SK-N-SH (cell line): ENCODE data around the gene KLHL13. TPM values are rescaled to one million over a fixed set of nuclear protein-coding genes. Genes with fewer than 3 reads are reported as not detected.

Experiments used
- CTCF ChIA-PET: fragments of 300-600, 350-600 bp; formaldehyde crosslinking; extraction: SDS; loops from one replicate; lab custom pipeline; 2021; lab: Yijun Ruan, JAX
- POLR2A ChIA-PET: fragments of 350-600 bp; sonication (Branson Sonifier 250); formaldehyde crosslinking; extraction: SDS; loops from one replicate; lab custom pipeline; 2020; ENCODE audit warnings: antibody characterized with exemption, inconsistent platforms; lab: Yijun Ruan, JAX
- DNase-seq: peaks from one replicate; pipeline ENCODE4 v3.0.0; 2012
- H2AFZ ChIP-seq: fragments of 200-600 bp; sonication (generic); 2 replicates; pipeline ENCODE4 v1.8.1; 2016; ENCODE audit warnings: antibody characterized with exemption, mild to moderate bottlenecking, low read depth
- H3F3A ChIP-seq: fragments of 200-600 bp; sonication (generic); replicated peaks from 2 replicates; pipeline ENCODE3; 2016; ENCODE audit warnings: antibody characterized with exemption, mild to moderate bottlenecking; ENCODE audit not compliant: insufficient read depth
- H3K27ac ChIP-seq, 2 experiments: fragments of 200-500 bp in 1 of 2; fragments of 200-600 bp in 1 of 2; sonication (Bioruptor generic) in 1 of 2; sonication (generic), shearing (Covaris generic) in 1 of 2; 2 replicates each; pipeline versions ENCODE4 v1.5.1 to v1.6.1; 2014 to 2016; ENCODE audit warnings: low read depth in 2 of 2, inconsistent platforms in 1 of 2, low read length in 1 of 2, mild to moderate bottlenecking in 1 of 2, mixed read lengths in 1 of 2
- H3K27me3 ChIP-seq: fragments of 200-600 bp; sonication (generic), shearing (Covaris generic); 2 replicates; pipeline ENCODE4 v1.6.1; 2016; ENCODE audit warnings: mixed run types; ENCODE audit not compliant: insufficient read depth
- H3K36me3 ChIP-seq, 2 experiments: fragments of 200-500 bp in 1 of 2; fragments of 200-600 bp in 1 of 2; sonication (Bioruptor generic) in 1 of 2; sonication (generic) in 1 of 2; replicated peaks in 1 of 2; 2 replicates each; pipeline versions ENCODE3 to v1.5.1; 2014 to 2016; ENCODE audit warnings: low read length in 1 of 2, mild to moderate bottlenecking in 1 of 2; ENCODE audit not compliant: insufficient read depth in 2 of 2, control insufficient read depth in 1 of 2
- H3K4me1 ChIP-seq, 2 experiments: fragments of 200-500 bp in 1 of 2; fragments of 200-600 bp in 1 of 2; sonication (Bioruptor generic) in 1 of 2; sonication (generic), shearing (Covaris generic) in 1 of 2; 2 replicates each; pipeline versions ENCODE4 v1.5.1 to v1.6.1; 2014 to 2016; ENCODE audit warnings: low read depth in 1 of 2, low read length in 1 of 2, mixed run types in 1 of 2; ENCODE audit not compliant: insufficient read depth in 2 of 2, control insufficient read depth in 1 of 2
- H3K4me2 ChIP-seq: fragments of 200-600 bp; sonication (generic), shearing (Covaris generic); 2 replicates; pipeline ENCODE4 v1.6.1; 2017; ENCODE audit warnings: mixed run types
- H3K4me3 ChIP-seq, 2 experiments: fragments of 200-500 bp in 1 of 2; fragments of 200-600 bp in 1 of 2; sonication (Bioruptor generic) in 1 of 2; sonication (generic), shearing (Covaris generic) in 1 of 2; 2 replicates each; pipeline versions ENCODE4 v1.5.1 to v1.8.1; 2014 to 2016; ENCODE audit warnings: low read depth in 2 of 2, inconsistent platforms in 1 of 2, low read length in 1 of 2, mild to moderate bottlenecking in 1 of 2, mixed read lengths in 1 of 2, moderate library complexity in 1 of 2
- H3K79me2 ChIP-seq: fragments of 200-600 bp; sonication (generic); 2 replicates; pipeline ENCODE4 v1.8.1; 2017; ENCODE audit warnings: mild to moderate bottlenecking; ENCODE audit not compliant: insufficient read depth
- H3K9ac ChIP-seq: fragments of 200-600 bp; sonication (generic); 2 replicates; pipeline ENCODE4 v1.6.1; 2017; ENCODE audit warnings: mixed run types
- H3K9me2 ChIP-seq: fragments of 200-600 bp; sonication (generic); 2 replicates; pipeline ENCODE4 v1.6.1; 2017; ENCODE audit warnings: mixed run types
- H3K9me3 ChIP-seq: fragments of 200-600 bp; sonication (generic); 2 replicates; pipeline ENCODE4 v1.6.1; 2017; ENCODE audit warnings: mixed run types, mild to moderate bottlenecking, moderate library complexity
- H4K20me1 ChIP-seq: fragments of 200-600 bp; sonication (generic); 2 replicates; pipeline ENCODE4 v1.6.1; 2017; ENCODE audit warnings: mild to moderate bottlenecking, mixed run types; ENCODE audit not compliant: insufficient read depth
- CHD2 ChIP-seq: fragments of 150-350 bp; IDR thresholded peaks from 2 replicates; pipeline ENCODE4 v1.6.1; 2018; ENCODE audit warnings: low read length; ENCODE audit not compliant: partially characterized antibody
- CTCF ChIP-seq: fragments of 200-600 bp; sonication (generic); IDR thresholded peaks from 2 replicates; pipeline ENCODE4 v1.6.1; 2017; ENCODE audit warnings: antibody characterized with exemption, mild to moderate bottlenecking, moderate library complexity
- EP300 ChIP-seq, 2 experiments: IDR thresholded peaks; 2 replicates each; pipeline versions ENCODE4 v1.4.0 to v1.6.1; 2012; ENCODE audit warnings: borderline replicate concordance in 1 of 2, low read depth in 1 of 2, low read length in 1 of 2
- FOSL2 ChIP-seq: IDR thresholded peaks from 2 replicates; pipeline ENCODE4 v1.4.0; 2012; ENCODE audit warnings: low read depth, mild to moderate bottlenecking, moderate library complexity, borderline replicate concordance
- FOXM1 ChIP-seq: IDR thresholded peaks from 2 replicates; pipeline ENCODE4 v1.4.0; 2012; ENCODE audit warnings: low read depth, mild to moderate bottlenecking
- GABPA ChIP-seq: IDR thresholded peaks from 2 replicates; pipeline ENCODE4 v1.4.0; 2012; ENCODE audit warnings: low read depth, mild to moderate bottlenecking
- MEF2A ChIP-seq: IDR thresholded peaks from 2 replicates; pipeline ENCODE4 v1.4.0; 2012; ENCODE audit warnings: low read depth, borderline replicate concordance
- MXI1 ChIP-seq: IDR thresholded peaks from 2 replicates; pipeline ENCODE4 v1.6.1; 2012; ENCODE audit warnings: mild to moderate bottlenecking, low read depth, low read length, improper control_type of control experiment
- NFIC ChIP-seq: IDR thresholded peaks from 2 replicates; pipeline ENCODE4 v1.4.0; 2012; ENCODE audit warnings: borderline replicate concordance
- NRF1 ChIP-seq: IDR thresholded peaks from 2 replicates; pipeline ENCODE4 v1.6.1; 2012; ENCODE audit warnings: low read depth, mild to moderate bottlenecking, low read length
- POLR2AphosphoS5 ChIP-seq: IDR thresholded peaks from 2 replicates; pipeline ENCODE4 v1.6.1; 2012; ENCODE audit warnings: low read depth, low read length
- RAD21 ChIP-seq: IDR thresholded peaks from 2 replicates; pipeline ENCODE4 v1.6.1; 2012; ENCODE audit warnings: mild to moderate bottlenecking, low read length
- RXRA ChIP-seq: IDR thresholded peaks from 2 replicates; pipeline ENCODE4 v1.4.0; 2012; ENCODE audit warnings: low read depth, mild to moderate bottlenecking, borderline replicate concordance
- SIN3A ChIP-seq: IDR thresholded peaks from 2 replicates; pipeline ENCODE4 v1.6.1; 2012; ENCODE audit warnings: low read depth, mild to moderate bottlenecking, low read length, moderate library complexity, borderline replicate concordance
- SMC3 ChIP-seq: IDR thresholded peaks from 2 replicates; pipeline ENCODE4 v1.6.1; 2012; ENCODE audit warnings: low read depth, low read length, improper control_type of control experiment
- TAF1 ChIP-seq: IDR thresholded peaks from 2 replicates; pipeline ENCODE4 v1.6.1; 2012; ENCODE audit warnings: low read depth, mild to moderate bottlenecking, low read length, moderate library complexity, borderline replicate concordance
- TCF12 ChIP-seq: IDR thresholded peaks from 2 replicates; pipeline ENCODE4 v1.4.0; 2012
- TEAD4 ChIP-seq: IDR thresholded peaks from 2 replicates; pipeline ENCODE4 v1.4.0; 2012; ENCODE audit warnings: mild to moderate bottlenecking, borderline replicate concordance; ENCODE audit not compliant: insufficient read depth
- USF2 ChIP-seq: fragments of 150-350 bp; IDR thresholded peaks from 2 replicates; pipeline ENCODE4 v1.6.1; 2017; ENCODE audit warnings: antibody characterized with exemption, low read length, low read depth, borderline replicate concordance
- ZBTB33 ChIP-seq: IDR thresholded peaks from 2 replicates; pipeline ENCODE4 v1.4.0; 2012; ENCODE audit warnings: low read depth, borderline replicate concordance
- WGBS: methylation state at CpG from one replicate; pipeline ENCODE4 v1.1.6; 2017; ENCODE audit warnings: low lambda C conversion rate; 5-methylcytosine and 5-hydroxymethylcytosine counted together
- polyA plus RNA-seq, 3 experiments: library from polyadenylated mRNA; depleted of rRNA; stranded (reverse); fragments of >200 nt; gene quantifications; 2 replicates each; pipeline ENCODE4 v1.2.3, GENCODE V29; 2012

The KLHL13 gene
- polyA plus RNA-seq, 1 of the 3 experiments (the other 2 are of a cell fraction) = 19.5 TPM

DNA sequence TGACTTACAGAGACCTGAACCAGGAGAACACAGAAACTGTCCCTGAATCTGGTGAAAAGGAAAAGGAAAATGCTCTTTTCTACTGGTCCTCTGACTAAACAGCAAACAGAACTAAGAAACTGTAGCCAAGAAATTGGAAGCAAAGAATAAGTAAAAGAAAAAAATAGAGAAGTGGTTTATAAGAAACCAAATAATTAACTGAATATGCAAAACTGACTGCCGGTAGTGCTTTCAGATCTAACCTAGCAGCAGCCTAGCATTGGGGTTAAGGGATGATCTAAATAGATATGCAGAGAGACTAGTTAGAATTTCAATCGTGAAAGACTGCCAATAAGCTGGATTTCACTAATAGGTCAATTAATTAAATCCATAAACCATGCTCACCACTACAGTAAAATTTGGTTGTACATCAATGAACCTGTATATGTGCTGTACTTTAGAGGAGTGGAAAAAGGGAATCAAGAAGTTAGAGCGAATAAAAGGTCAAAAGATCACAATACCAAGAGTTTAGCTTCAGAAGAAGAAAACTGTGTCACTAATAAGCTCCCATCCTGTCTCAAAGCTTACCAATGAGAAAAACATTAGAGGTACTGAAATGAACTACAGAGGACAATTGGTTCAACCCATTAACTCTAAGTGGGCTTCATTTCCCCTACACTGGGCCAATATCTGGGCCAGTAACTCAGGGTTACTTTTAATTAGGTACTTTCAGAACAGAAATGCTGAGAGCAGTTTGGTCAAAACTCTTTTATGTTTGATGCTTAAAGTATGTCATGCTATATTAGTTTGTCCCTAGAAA lies 53.6 kb downstream of the KLHL13 start:
- WGBS = 53% methylated on average over 3 of the region's 3 CpGs
- Histone ChIP-seq H4K20me1 (0 out of 2 replicates have a peak, but pooled peaks cover 2% of the 10 kb centered on the region), H3F3A (no peaks in the 10 kb centered on the region), H3K79me2 (peaks cover 23% of the 10 kb centered on the region), H3K4me3 (no peak overlapping the region), H3K9me2 (no peaks in the 10 kb centered on the region), H3K27me3 (no peaks in the 10 kb centered on the region), H3K9ac (no peak overlapping the region), H3K27ac (no peak overlapping the region; a peak in 1 of 4 replicates), H3K36me3 (no peaks in the 10 kb centered on the region), H2AFZ (no peak overlapping the region), H3K9me3 (no peaks in the 10 kb centered on the region), H3K4me2 (no peak overlapping the region), H3K4me1 (no peaks in the 10 kb centered on the region; a peak in 2 of 4 replicates)
- ChIA-PET CTCF (interaction anchor here (0.9 to 1.0 kb wide), 2 partner anchors 11 to 14 kb away, joined by 3 to 4 read pairs; no protein-coding TSS in a partner anchor), POLR2A (no interaction called here)
- no peak for TF ChIP-seq MXI1
- DNase-seq = no peak

- Histone ChIP-seq H4K20me1 (no peaks in the 10 kb centered on the region), H3F3A (no peaks in the 10 kb centered on the region), H2AFZ (no peak overlapping the region), H3K79me2 (peaks cover 28% of the 10 kb centered on the region), H3K9ac (no peak overlapping the region), H3K4me3 (no peak overlapping the region), H3K4me1 (no peaks in the 10 kb centered on the region; a peak in 2 of 4 replicates), H3K4me2 (no peak overlapping the region), H3K9me2 (no peaks in the 10 kb centered on the region), H3K9me3 (no peaks in the 10 kb centered on the region), H3K36me3 (no peaks in the 10 kb centered on the region), H3K27me3 (no peaks in the 10 kb centered on the region), H3K27ac (no peak overlapping the region; a peak in 1 of 4 replicates)
- WGBS = 52% methylated on average over 4 of the region's 4 CpGs
- no peak for DNase-seq
- CTCF ChIA-PET = no interaction called here
- POLR2A ChIA-PET = no interaction called here
- TF ChIP-seq NRF1 (no peak), CTCF (no peak), SMC3 (no peak), CHD2 (no peak), USF2 (no peak), TCF12 (no peak), GABPA (no peak), MEF2A (no peak), FOXM1 (no peak), POLR2AphosphoS5 (no peak), EP300 (IDR thresholded peaks at IDR 0.05; ENCODE audit: borderline replicate concordance in 1 of 2, low read depth in 1 of 2, low read length in 1 of 2) (no peak), RXRA (no peak), ZBTB33 (no peak), SIN3A (no peak), FOSL2 (no peak), NFIC (no peak), TEAD4 (no peak), RAD21 (no peak), TAF1 (no peak)
Observed at GRCh38 chrX:118062048-118062789, 54.4 kb downstream of the KLHL13 start.
